Effector memory CD8-positive, alpha-beta T cell (primary cell): ENCODE results near the gene CACNA1D.
"Not testable (repeated sequence)": the region's sequence is repeated elsewhere in the genome, so short reads cannot be mapped to it uniquely, and the experiment has no call there.

Source experiments
- ATAC-seq: fragments of 150-1000 bp; cut with Tn5 transposase; replicated peaks from 2 replicates; pipeline ENCODE4 v1.10.0; 2021; ENCODE audit warnings: mild to moderate bottlenecking, moderate library complexity
- DNase-seq, 3 experiments: peaks; one replicate each; pipeline ENCODE4 v3.0.0; 2021
- H3K27ac Mint-ChIP-seq, 2 donors: one replicate each; pipeline ENCODE4 v1.8.0; 2022; ENCODE audit warnings: mild to moderate bottlenecking in 2 of 2, mixed read lengths in 2 of 2, moderate library complexity in 2 of 2
- H3K27me3 Mint-ChIP-seq, 2 donors: one replicate each; pipeline ENCODE4 v1.8.0; 2022; ENCODE audit warnings: mixed read lengths in 2 of 2
- H3K36me3 Mint-ChIP-seq: one replicate; pipeline ENCODE4 v1.8.0; 2022; ENCODE audit warnings: mild to moderate bottlenecking, moderate library complexity, mixed read lengths; ENCODE audit not compliant: insufficient read depth
- H3K4me1 Mint-ChIP-seq, 2 donors: one replicate each; pipeline ENCODE4 v1.8.0; 2022; ENCODE audit warnings: low read depth in 2 of 2, mixed read lengths in 2 of 2
- H3K4me3 Mint-ChIP-seq, 2 donors: one replicate each; pipeline ENCODE4 v1.8.0; 2022; ENCODE audit warnings: mild to moderate bottlenecking in 2 of 2, mixed read lengths in 2 of 2, moderate library complexity in 2 of 2
- H3K9me3 Mint-ChIP-seq, 2 donors: one replicate each; pipeline ENCODE4 v1.8.0; 2022; ENCODE audit warnings: mixed read lengths in 2 of 2

The CACNA1D gene

DNA sequence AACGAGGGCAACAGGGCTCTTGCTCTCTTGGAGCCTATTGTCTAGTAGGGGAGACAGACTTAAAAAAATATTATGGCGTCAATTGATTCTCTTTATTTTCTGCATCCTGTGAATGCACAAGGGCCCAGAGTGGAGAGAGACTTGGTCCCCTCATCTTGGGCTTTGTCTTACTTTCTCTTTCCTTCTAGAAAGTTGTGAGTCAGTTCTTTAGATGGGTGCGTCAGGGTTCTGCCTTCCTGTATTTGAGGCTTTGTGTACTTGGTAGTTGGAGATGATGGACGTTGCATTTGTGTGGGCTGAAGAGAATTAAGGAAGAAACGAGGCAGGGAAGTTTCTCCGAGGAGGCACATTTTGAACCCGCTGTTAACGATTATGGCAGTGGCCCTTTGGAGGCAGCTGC, 52.9 kb downstream of the CACNA1D start:
- no peaks in the 10 kb centered on the region for H3K36me3 Mint-ChIP-seq
- H3K4me3 Mint-ChIP-seq, result no peak overlapping the region
- no peak overlapping the region for H3K27ac Mint-ChIP-seq
- no peak for ATAC-seq
- peaks cover 0 to 4% of the 10 kb centered on the region in 2 donors for H3K4me1 Mint-ChIP-seq
- no peaks in the 10 kb centered on the region for H3K9me3 Mint-ChIP-seq
- peaks cover 25 to 36% of the 10 kb centered on the region in 2 donors for H3K27me3 Mint-ChIP-seq
- no peak for DNase-seq

DNA sequence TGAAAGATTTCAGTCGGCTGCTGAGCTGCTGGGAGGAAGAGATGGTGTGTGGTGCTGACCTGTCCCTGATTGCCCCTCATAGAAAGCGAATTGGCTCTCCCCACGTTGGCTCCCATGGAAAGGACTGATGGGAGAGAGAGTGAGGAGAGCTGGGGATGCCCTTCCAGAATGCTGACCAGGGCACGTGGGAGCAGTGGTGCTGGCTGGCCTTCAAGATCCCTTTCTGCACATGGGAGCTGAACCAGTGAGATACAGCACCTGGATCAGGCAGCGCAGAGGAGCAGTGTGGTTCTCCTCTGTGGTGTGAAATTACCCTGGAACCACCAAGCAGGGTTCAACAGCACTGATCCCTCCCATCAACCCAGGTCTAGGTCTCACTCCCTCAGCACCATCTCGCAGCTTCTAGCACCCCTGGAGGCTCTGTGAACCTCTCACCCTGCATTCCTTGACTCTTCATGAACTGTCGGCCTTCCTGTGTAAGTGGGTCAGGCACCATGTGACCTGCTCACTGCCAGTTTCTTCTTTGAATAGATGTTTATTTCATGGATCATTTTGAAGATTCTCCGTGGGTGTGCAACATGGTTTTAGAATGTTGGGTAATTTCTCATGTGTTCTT, 55.7 kb downstream of the CACNA1D start:
- peaks cover 13 to 21% of the 10 kb centered on the region in 2 donors for H3K27me3 Mint-ChIP-seq
- DNase-seq, result peak in 1 of 3 experiments; percentile 3
- H3K4me1 Mint-ChIP-seq, result peaks cover 0 to 4% of the 10 kb centered on the region in 2 donors
- H3K36me3 Mint-ChIP-seq, result no peaks in the 10 kb centered on the region
- no peaks in the 10 kb centered on the region for H3K9me3 Mint-ChIP-seq
- H3K4me3 Mint-ChIP-seq, result peak overlapping the region in 1 of 2 donors; percentile 50
- ATAC-seq, result peak; percentile 89
- no peak overlapping the region for H3K27ac Mint-ChIP-seq

DNA sequence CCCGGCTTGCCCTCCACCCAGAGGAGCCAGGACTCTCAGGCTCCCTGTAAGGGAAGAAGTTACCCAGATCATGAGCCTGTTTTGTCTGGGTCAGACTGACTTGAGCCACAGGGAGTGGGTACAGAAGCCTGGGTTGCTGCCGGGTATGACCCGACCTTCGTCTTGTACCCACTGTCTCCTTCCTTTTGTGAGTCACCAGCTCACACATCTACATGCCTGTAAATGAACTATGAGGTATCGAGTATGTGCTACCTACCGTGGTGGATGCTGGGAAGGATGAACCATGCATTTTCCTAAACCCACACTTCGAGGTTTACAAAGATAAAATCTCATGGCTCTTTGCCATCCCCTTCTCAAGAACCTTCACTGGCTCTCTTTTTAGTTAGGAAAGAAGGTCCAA, 56.9 kb downstream of the CACNA1D start:
- DNase-seq (no peak), ATAC-seq (no peak)
- Mint-ChIP-seq H3K4me1 (peaks cover 0 to 4% of the 10 kb centered on the region in 2 donors), H3K9me3 (no peaks in the 10 kb centered on the region), H3K27me3 (peaks cover under 1 to 21% of the 10 kb centered on the region in 2 donors), H3K4me3 (no peak overlapping the region), H3K36me3 (no peaks in the 10 kb centered on the region), H3K27ac (no peak overlapping the region)

DNA sequence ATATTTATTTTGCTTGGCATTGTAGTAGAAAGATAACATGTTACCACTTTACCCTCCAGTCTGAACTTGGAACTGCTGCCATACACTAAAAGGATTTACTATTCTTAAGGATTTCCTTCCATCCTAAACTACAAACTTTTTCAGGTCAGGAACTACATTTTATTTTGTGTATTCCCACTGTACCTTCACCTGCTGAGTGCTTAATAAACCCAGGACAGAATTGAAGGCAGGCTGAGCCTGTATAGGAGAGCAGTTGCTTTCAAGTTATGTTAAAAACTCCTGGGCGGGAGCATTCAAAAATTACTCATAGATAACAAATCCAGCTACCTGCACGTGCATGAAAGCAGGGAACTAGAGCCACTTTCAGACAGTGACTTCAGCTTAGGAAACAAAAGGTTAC, 58.3 kb downstream of the CACNA1D start:
- DNase-seq (no peak), ATAC-seq (no peak)
- peaks cover 0 to 4% of the 10 kb centered on the region in 2 donors for H3K4me1 Mint-ChIP-seq
- H3K27me3 Mint-ChIP-seq, result peaks cover 3 to 15% of the 10 kb centered on the region in 2 donors
- H3K4me3 Mint-ChIP-seq, result no peak overlapping the region
- no peaks in the 10 kb centered on the region for H3K9me3 Mint-ChIP-seq
- no peak overlapping the region for H3K27ac Mint-ChIP-seq
- H3K36me3 Mint-ChIP-seq, result no peaks in the 10 kb centered on the region

DNA sequence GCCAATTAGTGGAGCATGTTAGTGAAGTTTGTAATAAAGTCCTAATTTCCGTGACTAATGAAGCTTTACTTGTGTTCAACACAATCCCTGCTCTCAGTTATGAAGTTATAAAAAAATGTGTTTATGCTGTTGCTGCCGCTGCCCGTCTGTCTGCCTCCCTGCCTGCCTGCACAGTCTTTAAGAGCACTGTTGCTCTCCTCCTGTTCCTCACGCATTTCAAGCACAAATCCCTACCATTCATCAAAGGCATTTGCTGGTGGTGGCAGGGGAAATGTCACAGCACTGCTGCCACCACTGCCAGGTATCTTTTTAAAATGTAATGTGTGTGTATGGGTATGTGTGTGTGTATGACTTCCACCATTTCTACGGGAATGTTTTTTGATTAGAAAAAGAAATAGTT, 58.8 kb downstream of the CACNA1D start:
- Mint-ChIP-seq H3K27me3 (peaks cover 7 to 12% of the 10 kb centered on the region in 2 donors), H3K4me1 (peaks cover 0 to 4% of the 10 kb centered on the region in 2 donors), H3K36me3 (no peaks in the 10 kb centered on the region), H3K4me3 (no peak overlapping the region), H3K27ac (no peak overlapping the region), H3K9me3 (no peaks in the 10 kb centered on the region)
- DNase-seq (no peak), ATAC-seq (no peak)

DNA sequence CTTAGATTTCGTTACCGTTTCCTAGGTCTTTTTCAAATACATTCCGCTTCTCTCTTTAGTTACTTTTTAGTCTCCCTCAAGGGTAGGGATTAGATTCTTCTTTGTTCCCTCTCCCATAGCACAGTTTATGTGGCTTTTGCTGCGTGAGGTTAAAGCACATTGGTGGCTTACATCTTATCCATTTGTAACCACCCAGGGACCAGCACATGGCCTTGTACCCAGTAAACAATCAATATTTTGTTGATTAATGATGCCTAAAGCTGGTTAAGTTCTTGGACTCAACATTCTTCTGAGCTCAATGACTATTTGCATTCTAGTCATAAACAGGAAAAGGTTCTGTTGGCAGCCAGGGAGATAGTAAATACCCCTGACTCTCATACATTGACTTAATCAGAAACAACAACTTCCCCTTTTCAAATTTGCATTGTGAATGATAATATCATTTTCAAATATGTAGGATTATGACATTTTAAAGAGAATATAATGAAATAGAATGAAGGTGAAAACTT, 60.2 kb downstream of the CACNA1D start:
- H3K27ac Mint-ChIP-seq, result no peak overlapping the region
- ATAC-seq, result no peak

DNA sequence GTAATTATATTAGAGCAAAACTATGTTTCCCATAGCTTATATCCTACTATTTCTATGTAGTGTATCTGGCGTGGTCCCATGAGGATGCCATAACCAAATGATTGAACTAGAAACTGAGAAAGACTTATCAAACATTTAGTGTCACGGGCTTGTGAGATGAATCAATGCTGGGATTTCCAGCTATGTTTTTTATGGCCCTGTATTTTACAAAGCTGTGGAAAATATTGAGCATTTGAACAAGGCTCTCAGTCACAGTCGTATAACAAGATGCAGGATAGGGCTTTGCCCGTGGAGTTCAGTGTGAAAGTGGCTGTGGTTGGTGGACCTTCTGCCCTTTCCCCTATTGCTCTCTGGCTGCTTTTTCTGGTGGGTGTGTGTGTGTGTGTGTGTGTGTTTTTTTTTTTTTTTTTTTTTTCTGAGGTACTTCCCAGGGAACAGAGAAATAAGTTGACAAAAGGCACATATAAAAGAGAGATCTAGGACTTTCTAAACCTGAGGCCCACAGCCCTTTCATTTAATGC, 60.7 kb downstream of the CACNA1D start:
- DNase-seq (no peak), ATAC-seq (no peak)
- no peaks in the 10 kb centered on the region for H3K36me3 Mint-ChIP-seq
- H3K9me3 Mint-ChIP-seq, result no peaks in the 10 kb centered on the region
- no peak overlapping the region for H3K4me3 Mint-ChIP-seq
- H3K27ac Mint-ChIP-seq, result no peak overlapping the region
- H3K4me1 Mint-ChIP-seq, result peaks cover 0 to 4% of the 10 kb centered on the region in 2 donors
- peaks cover 7 to 17% of the 10 kb centered on the region in 2 donors for H3K27me3 Mint-ChIP-seq

More for the DNA sequence above, 60.2 kb downstream of the CACNA1D start:
- no peaks in the 10 kb centered on the region for H3K9me3 Mint-ChIP-seq
- peaks cover 0 to 4% of the 10 kb centered on the region in 2 donors for H3K4me1 Mint-ChIP-seq
- no peak for DNase-seq
- peaks cover 7 to 12% of the 10 kb centered on the region in 2 donors for H3K27me3 Mint-ChIP-seq
- no peaks in the 10 kb centered on the region for H3K36me3 Mint-ChIP-seq
- H3K4me3 Mint-ChIP-seq, result no peak overlapping the region

DNA sequence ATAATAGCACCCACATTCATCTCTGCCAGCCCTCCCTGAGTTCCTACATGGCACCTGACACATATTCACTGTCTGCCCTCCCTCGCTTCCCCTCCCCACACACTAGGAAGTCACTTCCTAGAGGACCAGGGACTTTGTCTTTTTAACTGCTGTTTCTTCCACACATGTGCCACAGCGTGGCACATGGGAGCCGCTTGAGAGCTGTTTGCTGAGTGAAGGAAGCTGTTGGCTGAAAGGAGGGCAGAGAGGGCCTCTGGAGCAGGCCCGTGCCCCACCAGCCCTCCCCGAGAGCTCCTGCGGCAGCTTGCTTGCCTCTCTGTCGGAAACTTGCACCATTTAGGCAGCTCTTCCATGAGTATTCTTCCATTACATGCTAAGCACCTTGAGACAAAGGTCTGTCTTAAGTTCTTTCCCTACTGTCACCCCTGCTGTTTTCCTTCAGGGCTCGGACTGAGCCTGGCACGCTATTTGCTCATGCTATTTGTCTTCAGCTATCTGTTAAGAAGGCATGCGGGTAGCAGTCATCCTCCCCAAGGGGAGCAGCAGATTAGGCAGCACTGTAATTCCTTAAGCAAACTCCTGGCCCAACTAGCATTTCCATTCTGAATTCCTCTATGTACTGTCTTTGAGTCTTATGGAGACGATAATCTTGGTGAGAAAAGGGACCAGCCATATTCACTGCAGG, 72.2 kb downstream of the CACNA1D start:
- H3K4me1 Mint-ChIP-seq, result no peaks in the 10 kb centered on the region
- DNase-seq, result no peak
- no peaks in the 10 kb centered on the region for H3K9me3 Mint-ChIP-seq
- no peaks in the 10 kb centered on the region for H3K36me3 Mint-ChIP-seq
- no peak for ATAC-seq
- H3K27me3 Mint-ChIP-seq, result peaks cover 46 to 47% of the 10 kb centered on the region in 2 donors
- no peak overlapping the region for H3K27ac Mint-ChIP-seq
- H3K4me3 Mint-ChIP-seq, result no peak overlapping the region

DNA sequence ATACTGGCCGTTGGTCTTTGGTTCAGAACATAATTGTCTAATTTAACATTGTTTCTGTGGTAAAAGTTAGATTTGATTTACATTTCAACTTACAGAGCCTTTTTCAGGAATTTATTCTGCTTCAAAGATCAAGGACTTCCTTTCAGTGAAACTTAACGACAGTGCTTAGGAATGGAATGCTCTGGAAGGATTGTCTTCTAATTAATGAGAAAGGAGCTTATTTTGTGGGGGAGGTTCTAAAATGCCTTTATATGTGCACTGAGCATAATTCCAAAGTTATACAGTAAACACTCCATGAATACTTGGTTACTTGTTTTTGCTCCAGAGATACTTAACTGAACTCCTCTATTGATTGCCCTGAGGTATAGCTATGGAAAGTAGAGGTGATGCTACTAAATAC, 75.7 kb downstream of the CACNA1D start:
- Mint-ChIP-seq H3K4me1 (peaks cover 0 to 2% of the 10 kb centered on the region in 2 donors), H3K4me3 (no peak overlapping the region), H3K36me3 (no peaks in the 10 kb centered on the region), H3K27ac (no peak overlapping the region), H3K9me3 (no peaks in the 10 kb centered on the region), H3K27me3 (peaks cover 38 to 42% of the 10 kb centered on the region in 2 donors)
- DNase-seq, result no peak
- ATAC-seq, result no peak

DNA sequence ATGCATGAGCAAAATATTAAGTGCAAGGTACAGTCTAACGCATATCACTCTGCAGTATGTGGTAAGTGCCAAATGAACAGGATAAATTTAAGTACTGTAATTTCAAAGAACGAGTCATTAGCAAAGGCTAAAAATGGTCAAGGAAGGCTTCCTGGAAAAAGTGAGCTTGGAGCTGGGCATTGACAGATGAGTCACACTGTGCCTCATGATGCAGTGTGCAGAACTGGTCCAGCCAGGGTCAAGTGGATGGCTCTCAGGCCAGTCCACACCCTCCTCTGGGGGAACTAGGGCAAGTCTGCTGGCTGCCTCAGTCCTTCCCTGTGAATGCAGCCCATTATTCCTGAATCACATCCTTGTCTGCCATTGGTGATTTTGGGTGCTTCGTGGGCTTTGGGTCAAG, 76.3 kb downstream of the CACNA1D start:
- ATAC-seq (no peak), DNase-seq (no peak)
- H3K4me1 Mint-ChIP-seq, result peaks cover 0 to 2% of the 10 kb centered on the region in 2 donors
- no peaks in the 10 kb centered on the region for H3K9me3 Mint-ChIP-seq
- H3K36me3 Mint-ChIP-seq, result no peaks in the 10 kb centered on the region
- H3K4me3 Mint-ChIP-seq, result no peak overlapping the region
- no peak overlapping the region for H3K27ac Mint-ChIP-seq
- H3K27me3 Mint-ChIP-seq, result peaks cover 38 to 43% of the 10 kb centered on the region in 2 donors

DNA sequence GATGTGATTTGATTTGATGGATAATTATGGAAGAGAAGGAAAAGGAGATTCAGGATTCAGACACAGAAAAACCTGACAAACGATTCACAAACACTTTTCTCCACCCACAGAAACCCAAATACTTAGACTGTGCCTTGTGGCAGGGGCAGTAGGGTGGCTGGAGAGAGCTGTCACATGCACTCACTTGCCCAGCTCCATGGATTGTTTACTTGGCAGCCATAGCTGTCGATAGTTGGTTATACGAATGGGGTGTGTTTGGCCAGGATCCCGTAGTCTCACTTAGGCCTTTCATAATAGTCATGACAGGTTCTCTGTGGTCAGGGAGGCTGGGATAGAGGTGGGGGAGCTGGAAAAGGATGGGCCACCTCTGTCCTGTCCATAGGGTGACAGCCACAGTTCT, 76.9 kb downstream of the CACNA1D start:
- Mint-ChIP-seq H3K4me1 (peaks cover 0 to 2% of the 10 kb centered on the region in 2 donors), H3K27ac (no peak overlapping the region), H3K27me3 (peaks cover 34 to 40% of the 10 kb centered on the region in 2 donors), H3K36me3 (no peaks in the 10 kb centered on the region), H3K9me3 (no peaks in the 10 kb centered on the region), H3K4me3 (no peak overlapping the region)
- ATAC-seq (no peak), DNase-seq (no peak)

DNA sequence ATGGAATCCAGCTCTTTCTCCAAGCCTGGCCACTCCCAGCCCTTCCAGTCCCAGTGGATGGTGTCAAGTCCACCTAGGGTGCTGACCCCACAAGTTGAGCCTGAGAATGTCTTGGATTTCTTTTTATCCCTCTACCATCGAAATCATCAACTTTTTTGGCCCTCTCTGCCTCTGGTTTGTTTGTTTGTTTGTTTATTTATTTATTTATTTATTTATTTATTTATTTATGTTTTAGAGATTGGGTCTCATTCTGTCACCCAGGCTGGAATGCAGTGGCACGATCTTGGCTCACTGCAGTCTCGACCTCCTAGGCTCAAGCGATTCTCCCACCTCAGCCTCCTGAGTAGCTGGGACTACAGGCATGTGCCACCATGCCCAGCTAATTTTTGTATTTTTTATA, 77.8 kb downstream of the CACNA1D start:
- H3K4me1 Mint-ChIP-seq, H3K27ac Mint-ChIP-seq, H3K9me3 Mint-ChIP-seq, H3K36me3 Mint-ChIP-seq, H3K4me3 Mint-ChIP-seq, ATAC-seq, DNase-seq: not testable (repeated sequence)
- peaks cover 30 to 36% of the 10 kb centered on the region in 2 donors for H3K27me3 Mint-ChIP-seq

DNA sequence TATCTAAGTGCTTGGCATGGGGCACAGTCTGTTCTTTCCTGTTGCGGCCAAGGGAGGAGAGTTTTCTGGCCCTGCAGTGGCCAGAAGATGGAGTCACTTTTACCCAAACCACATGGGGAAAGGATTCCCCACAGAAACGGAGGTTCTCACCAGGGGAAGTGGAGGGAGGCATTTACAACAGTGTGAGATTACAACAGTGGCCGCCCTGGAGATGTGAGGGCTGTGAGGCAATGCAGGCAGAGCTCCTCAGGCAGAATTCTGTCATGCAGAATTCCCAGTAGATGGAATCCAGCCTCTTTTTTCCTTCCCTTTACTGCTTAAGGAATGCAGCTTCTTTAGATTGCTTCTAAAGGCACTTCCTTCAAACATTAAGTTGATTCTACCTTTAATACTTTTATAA, 83.1 kb downstream of the CACNA1D start:
- Mint-ChIP-seq H3K4me1 (peaks cover 0 to 12% of the 10 kb centered on the region in 2 donors), H3K36me3 (no peaks in the 10 kb centered on the region), H3K9me3 (no peaks in the 10 kb centered on the region), H3K27me3 (peaks cover 22 to 40% of the 10 kb centered on the region in 2 donors), H3K27ac (no peak overlapping the region), H3K4me3 (no peak overlapping the region)
- no peak for ATAC-seq
- DNase-seq, result no peak

DNA sequence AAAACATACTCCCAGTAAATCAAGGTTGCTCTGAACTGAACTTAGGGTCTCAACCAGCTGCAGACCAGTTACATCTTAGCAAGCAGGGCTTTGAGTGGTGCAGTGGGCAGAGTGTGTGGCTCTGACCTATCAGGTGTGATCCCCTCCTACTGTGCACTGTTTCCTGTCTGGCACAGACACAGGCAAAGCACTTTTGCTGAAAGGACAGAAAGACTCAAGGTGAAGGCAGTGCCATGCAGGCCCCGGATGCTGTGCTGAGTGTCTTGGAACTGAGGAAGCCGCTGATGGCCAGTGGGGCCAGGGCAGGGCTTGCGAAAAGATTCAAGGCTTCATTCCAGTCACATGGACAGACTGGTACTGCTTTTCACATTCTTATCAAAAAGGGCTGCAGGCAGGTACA, 85.2 kb downstream of the CACNA1D start:
- Mint-ChIP-seq H3K4me3 (no peak overlapping the region), H3K36me3 (no peaks in the 10 kb centered on the region)

More for the DNA sequence above, 85.2 kb downstream of the CACNA1D start:
- DNase-seq (no peak), ATAC-seq (no peak)
- Mint-ChIP-seq H3K9me3 (no peaks in the 10 kb centered on the region), H3K27me3 (peaks cover 19 to 34% of the 10 kb centered on the region in 2 donors), H3K27ac (no peak overlapping the region), H3K4me1 (peaks cover 0 to 12% of the 10 kb centered on the region in 2 donors)
